MM.1S (cell line): ENCODE measurements around the gene CTPS2.
"Not testable (repeated sequence)": the region's sequence is repeated elsewhere in the genome, so short reads cannot be mapped to it uniquely, and the experiment has no call there.

Experiments
- DNase-seq: peaks from one replicate; pipeline ENCODE4 v3.0.0-alpha.2; 2015
- H2AFZ ChIP-seq: fragments of 300-600 bp; sonication (generic); 2 replicates; pipeline ENCODE4 v1.6.0; 2016; ENCODE audit warnings: antibody characterized with exemption, low read length
- H3F3A ChIP-seq: fragments of 300-600 bp; sonication (generic); 2 replicates; pipeline ENCODE4 v1.6.1; 2016; ENCODE audit warnings: mild to moderate bottlenecking, antibody characterized with exemption, low read length, moderate library complexity, mixed read lengths; ENCODE audit not compliant: insufficient read depth
- H3K27ac ChIP-seq: fragments of 300-600 bp; sonication (generic); 2 replicates; pipeline ENCODE4 v1.5.1; 2016; ENCODE audit warnings: mild to moderate bottlenecking, low read length
- H3K27me3 ChIP-seq: fragments of 300-600 bp; sonication (generic); replicated peaks from 2 replicates; pipeline ENCODE4 v1.6.0; 2016; ENCODE audit warnings: low read length; ENCODE audit not compliant: insufficient read depth
- H3K36me3 ChIP-seq: fragments of 300-600 bp; sonication (generic); replicated peaks from 2 replicates; pipeline ENCODE4 v1.6.1; 2016; ENCODE audit warnings: mild to moderate bottlenecking, low read length, mixed read lengths; ENCODE audit not compliant: insufficient read depth
- H3K4me1 ChIP-seq: fragments of 300-600 bp; sonication (generic); 2 replicates; pipeline ENCODE4 v1.6.1; 2016; ENCODE audit warnings: low read length, mixed read lengths
- H3K4me2 ChIP-seq: fragments of 300-600 bp; sonication (generic); 2 replicates; pipeline ENCODE4 v1.6.0; 2016; ENCODE audit warnings: low read depth, low read length
- H3K4me3 ChIP-seq: fragments of 300-600 bp; sonication (generic); 2 replicates; pipeline ENCODE4 v1.5.1; 2016; ENCODE audit warnings: low read length, mixed read lengths
- H3K79me2 ChIP-seq: fragments of 300-600 bp; sonication (generic); 2 replicates; pipeline ENCODE4 v1.6.1; 2016; ENCODE audit warnings: mixed run types, low read length, mixed read lengths
- H3K9ac ChIP-seq: fragments of 300-600 bp; sonication (generic); 2 replicates; pipeline ENCODE4 v1.6.1; 2016; ENCODE audit warnings: low read length, mixed read lengths
- H3K9me2 ChIP-seq: fragments of 300-600 bp; sonication (generic); replicated peaks from 2 replicates; pipeline ENCODE4 v1.6.1; 2016; ENCODE audit warnings: mild to moderate bottlenecking, low read length, mixed read lengths; ENCODE audit not compliant: insufficient read depth
- H3K9me3 ChIP-seq: fragments of 300-600 bp; sonication (generic); replicated peaks from 2 replicates; pipeline ENCODE4 v1.6.1; 2016; ENCODE audit warnings: mild to moderate bottlenecking, low read length, mixed read lengths; ENCODE audit not compliant: insufficient read depth
- H4K20me1 ChIP-seq: fragments of 300-600 bp; sonication (generic); 2 replicates; pipeline ENCODE4 v1.6.1; 2016; ENCODE audit warnings: mild to moderate bottlenecking, low read length, moderate library complexity, mixed read lengths; ENCODE audit not compliant: insufficient read depth
- CTCF ChIP-seq: fragments of 300-600 bp; sonication (generic); IDR thresholded peaks from 2 replicates; pipeline ENCODE4 v1.5.1; 2016; ENCODE audit warnings: antibody characterized with exemption, low read length, mixed read lengths
- EZH2 ChIP-seq: fragments of 300-600 bp; sonication (generic); optimal IDR thresholded peaks from 2 replicates; pipeline ENCODE3; 2017; ENCODE audit warnings: low read depth, mild to moderate bottlenecking, antibody characterized with exemption, low read length, mixed read lengths
- EZH2phosphoT487 ChIP-seq: fragments of 300-600 bp; sonication (generic); IDR thresholded peaks from 2 replicates; pipeline ENCODE4 v1.6.1; 2018; ENCODE audit warnings: antibody characterized with exemption, low read length

CTPS2 gene

DNA sequence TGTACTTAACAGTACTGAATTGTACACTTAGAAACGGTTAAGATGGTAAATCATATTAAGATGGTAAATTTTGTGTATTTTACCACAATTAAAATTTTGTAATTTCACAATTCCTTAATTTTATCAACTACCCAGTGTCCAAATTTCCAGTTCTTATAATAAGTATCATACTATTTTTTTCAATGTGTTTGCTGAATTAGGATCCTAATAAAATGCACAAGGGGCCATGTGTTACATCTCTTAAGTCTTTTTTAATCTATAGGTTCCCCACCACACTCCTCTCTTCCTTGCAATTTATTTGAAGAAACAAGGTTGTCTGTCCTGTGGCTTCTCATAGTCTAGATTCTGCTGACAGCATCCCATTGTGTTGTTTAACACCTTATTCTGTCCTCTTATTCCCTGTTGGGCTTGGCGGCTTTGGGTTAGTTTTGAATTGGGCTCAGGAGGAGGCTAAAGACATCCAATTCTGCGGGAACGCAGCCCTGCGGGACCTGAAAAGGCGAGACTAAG lies 6.4 kb upstream of the CTPS2 start:
- Histone ChIP-seq H3F3A (peaks cover 4% of the 10 kb centered on the region; the same call in 1 of the 2 replicates), H3K4me2 (peak overlapping the region; percentile 99), H3K79me2 (peaks cover 41% of the 10 kb centered on the region), H3K9me2 (no peaks in the 10 kb centered on the region), H3K27ac (peak overlapping the region; percentile 96), H3K9ac (peak overlapping the region; percentile 99), H3K4me1 (no peaks in the 10 kb centered on the region), H2AFZ (peak overlapping the region; percentile 52), H3K9me3 (no peaks in the 10 kb centered on the region), H3K27me3 (no peaks in the 10 kb centered on the region), H4K20me1 (no peaks in the 10 kb centered on the region), H3K36me3 (no peaks in the 10 kb centered on the region), H3K4me3 (peak overlapping the region; percentile 92)
- TF ChIP-seq EZH2phosphoT487 (no peak), CTCF (no peak), EZH2 (no peak)
- no peak for DNase-seq

DNA sequence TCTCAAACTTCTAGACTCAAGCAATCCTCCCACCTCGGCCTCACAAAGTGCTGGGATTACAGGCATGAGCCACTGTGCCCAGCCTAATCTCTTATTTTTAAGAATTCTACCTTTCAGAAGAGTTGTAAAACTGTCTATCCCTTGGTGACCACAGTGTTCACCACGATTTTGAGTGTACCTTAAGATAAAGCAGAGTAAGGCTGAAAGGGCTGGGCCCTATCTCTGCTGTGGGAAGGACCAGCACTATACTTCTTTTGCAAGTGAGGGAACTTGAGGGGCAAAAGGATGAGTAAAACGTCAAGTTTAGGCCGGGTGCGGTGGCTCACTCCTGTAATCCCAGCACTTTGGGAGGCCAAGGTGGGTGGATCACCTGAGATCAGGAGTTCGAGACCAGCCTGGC lies 4.0 kb upstream of the CTPS2 start:
- not testable (repeated sequence) for H3K9me3 ChIP-seq, H3K9ac ChIP-seq, H3K4me3 ChIP-seq, DNase-seq, H3F3A ChIP-seq, H3K9me2 ChIP-seq, H3K4me2 ChIP-seq, H4K20me1 ChIP-seq, H3K4me1 ChIP-seq, H3K36me3 ChIP-seq, H3K27ac ChIP-seq, H3K27me3 ChIP-seq, H2AFZ ChIP-seq
- H3K79me2 ChIP-seq = peaks cover 18% of the 10 kb centered on the region

DNA sequence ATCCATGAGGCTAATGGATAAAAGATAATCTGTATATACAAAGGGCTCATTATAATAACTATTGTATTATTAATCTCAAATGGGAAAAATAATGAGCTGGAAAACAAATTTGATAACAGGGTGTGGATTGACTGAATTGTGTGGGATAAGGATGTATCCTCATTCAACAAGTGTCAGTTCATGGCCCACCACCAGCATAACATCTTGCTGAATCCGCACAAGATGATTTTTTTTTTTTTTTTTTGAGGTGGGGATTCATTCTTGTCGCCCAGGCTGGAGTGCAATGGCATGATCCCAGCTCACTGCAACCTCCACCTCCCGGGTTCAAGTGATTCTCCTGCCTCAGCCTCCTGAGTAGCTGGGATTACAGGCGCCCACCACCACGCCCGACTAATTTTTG lies 3.2 kb upstream of the CTPS2 start:
- not testable (repeated sequence) for H3K36me3 ChIP-seq, H4K20me1 ChIP-seq, H3K4me3 ChIP-seq, H3K27ac ChIP-seq, DNase-seq, H3K27me3 ChIP-seq, H3K79me2 ChIP-seq, H3K9me3 ChIP-seq, H3K9me2 ChIP-seq, H3F3A ChIP-seq, H3K4me1 ChIP-seq, H3K4me2 ChIP-seq, H2AFZ ChIP-seq, H3K9ac ChIP-seq

DNA sequence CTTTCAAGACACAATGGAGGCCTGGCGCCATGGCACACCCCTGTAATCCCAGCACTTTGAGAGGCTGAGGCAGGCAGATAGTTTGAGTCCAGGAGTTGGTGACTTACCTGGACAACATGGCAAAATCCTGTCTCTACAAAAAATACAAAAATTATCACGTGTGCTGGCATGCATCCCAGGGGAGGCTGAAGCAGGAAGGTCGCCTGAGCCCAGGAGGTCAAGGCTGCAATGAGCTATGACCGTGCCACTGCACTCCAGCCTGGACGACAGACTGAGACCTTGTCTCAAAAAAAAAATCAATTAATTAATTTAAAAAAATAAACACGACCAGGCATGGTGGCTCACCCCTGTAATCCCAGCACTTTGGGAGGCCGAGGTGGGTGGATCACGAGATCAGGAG lies 2.0 kb upstream of the CTPS2 start:
- H3K9ac ChIP-seq = no peak overlapping the region
- DNase-seq = no peak
- no peaks in the 10 kb centered on the region for H3K4me1 ChIP-seq
- no peaks in the 10 kb centered on the region; the same call in 1 of the 2 replicates for H3F3A ChIP-seq
- no peaks in the 10 kb centered on the region for H3K9me2 ChIP-seq
- H4K20me1 ChIP-seq = no peaks in the 10 kb centered on the region
- TF ChIP-seq EZH2phosphoT487 (no peak), EZH2 (no peak), CTCF (no peak)
- H3K79me2 ChIP-seq = no peaks in the 10 kb centered on the region
- H3K4me3 ChIP-seq = no peak overlapping the region
- no peak overlapping the region for H3K4me2 ChIP-seq
- no peaks in the 10 kb centered on the region for H3K9me3 ChIP-seq
- H2AFZ ChIP-seq = no peak overlapping the region
- no peak overlapping the region for H3K27ac ChIP-seq
- no peaks in the 10 kb centered on the region for H3K27me3 ChIP-seq
- no peaks in the 10 kb centered on the region for H3K36me3 ChIP-seq
